Astrocyte of the spinal cord (primary cell): ENCODE measurements around the gene C1QTNF5.

Source experiments
- DNase-seq: peaks from one replicate; pipeline ENCODE4 v3.0.0; 2011; ENCODE audit warnings: low read depth, low spot score
- H3K4me3 ChIP-seq: 2 replicates; pipeline ENCODE4 v1.5.1; 2011; ENCODE audit warnings: low read depth, mild to moderate bottlenecking, low read length, moderate library complexity
- in situ Hi-C: cut with HindIII; loops from 2 replicates; pipeline ENCODE4 v1.10.0; 2017; ENCODE audit warnings: low sequenced_read_pairs
- TF ChIP-seq, protein P1 (sequence below): IDR thresholded peaks from 2 replicates; pipeline ENCODE4 v1.5.1; 2012; ENCODE audit warnings: low read depth, mild to moderate bottlenecking, low read length, inconsistent platforms

C1QTNF5 gene

GRCh38 chr11:119373059-119373920 lies 32.6 kb upstream of the C1QTNF5 start:
- H3K4me3 ChIP-seq: no peak overlapping the region
- in situ Hi-C loops: no loop called here
- TF ChIP-seq, protein P1, sequence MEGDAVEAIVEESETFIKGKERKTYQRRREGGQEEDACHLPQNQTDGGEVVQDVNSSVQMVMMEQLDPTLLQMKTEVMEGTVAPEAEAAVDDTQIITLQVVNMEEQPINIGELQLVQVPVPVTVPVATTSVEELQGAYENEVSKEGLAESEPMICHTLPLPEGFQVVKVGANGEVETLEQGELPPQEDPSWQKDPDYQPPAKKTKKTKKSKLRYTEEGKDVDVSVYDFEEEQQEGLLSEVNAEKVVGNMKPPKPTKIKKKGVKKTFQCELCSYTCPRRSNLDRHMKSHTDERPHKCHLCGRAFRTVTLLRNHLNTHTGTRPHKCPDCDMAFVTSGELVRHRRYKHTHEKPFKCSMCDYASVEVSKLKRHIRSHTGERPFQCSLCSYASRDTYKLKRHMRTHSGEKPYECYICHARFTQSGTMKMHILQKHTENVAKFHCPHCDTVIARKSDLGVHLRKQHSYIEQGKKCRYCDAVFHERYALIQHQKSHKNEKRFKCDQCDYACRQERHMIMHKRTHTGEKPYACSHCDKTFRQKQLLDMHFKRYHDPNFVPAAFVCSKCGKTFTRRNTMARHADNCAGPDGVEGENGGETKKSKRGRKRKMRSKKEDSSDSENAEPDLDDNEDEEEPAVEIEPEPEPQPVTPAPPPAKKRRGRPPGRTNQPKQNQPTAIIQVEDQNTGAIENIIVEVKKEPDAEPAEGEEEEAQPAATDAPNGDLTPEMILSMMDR: no peak
- no peak for DNase-seq

- no peak for DNase-seq
- in situ Hi-C loops: no loop called here
- no peak overlapping the region for H3K4me3 ChIP-seq
- TF ChIP-seq, protein P1: no peak
Observed at GRCh38 chr11:119372260-119373058, 31.8 kb upstream of the C1QTNF5 start.

DNA sequence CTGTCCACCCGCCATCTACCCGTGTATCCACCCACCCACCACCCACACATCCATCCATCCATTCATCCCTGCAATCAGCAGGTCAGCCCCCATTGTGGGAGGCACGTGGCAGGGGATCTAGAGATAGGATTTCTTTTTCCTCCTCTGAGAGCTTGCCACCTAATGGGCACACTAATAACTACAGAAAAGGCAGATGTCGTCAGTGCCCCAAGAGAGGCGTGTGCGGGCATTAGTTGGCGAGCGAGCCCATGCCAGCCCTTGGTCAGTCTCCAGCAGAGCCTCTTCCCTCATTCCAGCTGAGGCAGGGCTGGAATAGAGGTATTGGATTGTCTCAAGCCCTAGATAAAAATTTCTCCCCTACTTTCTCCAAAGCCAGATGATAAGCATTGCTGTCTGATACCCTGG lies 31.1 kb upstream of the C1QTNF5 start:
- DNase-seq: no peak
- in situ Hi-C loops: no loop called here
- TF ChIP-seq, protein P1: no peak
- no peak overlapping the region for H3K4me3 ChIP-seq

GRCh38 chr11:119371067-119371601 lies 30.5 kb upstream of the C1QTNF5 start:
- no peak overlapping the region for H3K4me3 ChIP-seq
- TF ChIP-seq, protein P1: no peak
- DNase-seq: no peak
- in situ Hi-C loops: no loop called here

GRCh38 chr11:119370486-119371046 lies 29.9 kb upstream of the C1QTNF5 start:
- TF ChIP-seq, protein P1: no peak
- no peak overlapping the region for H3K4me3 ChIP-seq
- no peak for DNase-seq
- in situ Hi-C loops: no loop called here

GRCh38 chr11:119369132-119369925 lies 28.6 kb upstream of the C1QTNF5 start:
- no peak overlapping the region for H3K4me3 ChIP-seq
- in situ Hi-C loops: no loop called here
- no peak for DNase-seq
- TF ChIP-seq, protein P1: no peak
